LNCaP clone FGC (cell line): Measurements from ENCODE around the gene LAD1.

ENCODE experiments used
- DNase-seq: peaks from one replicate; pipeline ENCODE4 v3.0.0-alpha.2; 2011; ENCODE audit warnings: low read depth
- H3K4me3 ChIP-seq: 2 replicates; pipeline ENCODE4 v1.5.1; 2011; ENCODE audit warnings: mild to moderate bottlenecking, low read depth, low read length, control low read depth
- CTCF ChIP-seq: IDR thresholded peaks from 2 replicates; pipeline ENCODE4 v1.5.1; 2012; ENCODE audit warnings: mild to moderate bottlenecking; ENCODE audit not compliant: control insufficient read depth, insufficient read depth; ENCODE audit errors: extremely low read depth

The LAD1 gene

GRCh38 chr1:201436393-201436792 lies 37.3 kb upstream of the LAD1 start:
- H3K4me3 ChIP-seq: no peak overlapping the region
- TF ChIP-seq CTCF: 0 out of 2 replicates have a peak, but pooled peaks have one; percentile 6
- DNase-seq: no peak

- H3K4me3 ChIP-seq: no peak overlapping the region
- no peak for DNase-seq
- TF ChIP-seq CTCF: no peak
Observed at GRCh38 chr1:201434266-201434665, 35.1 kb upstream of the LAD1 start.

GRCh38 chr1:201433609-201434008 lies 34.5 kb upstream of the LAD1 start:
- no peak for TF ChIP-seq CTCF
- no peak overlapping the region for H3K4me3 ChIP-seq
- no peak for DNase-seq

- H3K4me3 ChIP-seq: no peak overlapping the region
- no peak for TF ChIP-seq CTCF
- no peak for DNase-seq
Observed at GRCh38 chr1:201430776-201431175, 31.7 kb upstream of the LAD1 start.

- no peak for DNase-seq
- H3K4me3 ChIP-seq: no peak overlapping the region
- no peak for TF ChIP-seq CTCF
Observed at GRCh38 chr1:201429736-201430501, 30.8 kb upstream of the LAD1 start.

- H3K4me3 ChIP-seq: no peak overlapping the region
- DNase-seq: no peak
- no peak for TF ChIP-seq CTCF
Observed at GRCh38 chr1:201427963-201428362, 28.8 kb upstream of the LAD1 start.
